Activated CD4-positive, CD25-positive, alpha-beta regulatory T cell treated with anti-CD3 and anti-CD28 coated beads, Interleukin-2, amount 50 U/mL, for 24 hours (primary cell): ENCODE data around the gene ZSCAN23.
A peak's percentile ranks its signal among the peaks of the same experiment; 100 is the strongest.
"Not testable (repeated sequence)": the region's sequence is repeated elsewhere in the genome, so short reads cannot be mapped to it uniquely, and the experiment has no call there.

Experiments
- ATAC-seq, 2 donors: fragments of 150-1000 bp; cut with Tn5 transposase; one replicate each; pipeline ENCODE4 v1.10.0; 2021; ENCODE audit warnings: mild to moderate bottlenecking in 1 of 2, moderate library complexity in 1 of 2

Gene ZSCAN23

DNA sequence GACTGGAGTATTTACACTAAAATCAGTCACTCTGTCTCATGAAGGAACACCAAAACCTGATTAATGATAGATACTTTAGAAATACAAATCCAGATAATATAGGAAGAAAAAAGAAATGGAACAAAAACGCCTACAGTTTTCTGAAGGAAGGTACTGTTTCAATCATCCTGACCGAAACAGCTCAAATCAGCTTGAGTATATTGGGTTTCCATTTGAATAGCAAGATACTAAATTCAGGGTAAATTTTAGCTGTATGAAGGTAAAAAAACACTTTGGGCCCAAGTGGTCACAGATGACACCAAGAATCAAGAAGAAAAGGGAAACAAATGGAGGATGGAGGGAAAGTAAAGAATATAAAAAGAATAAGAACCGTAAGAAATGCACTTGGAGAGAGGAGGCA lies 6.9 kb downstream of the ZSCAN23 start:
- ATAC-seq: no peak

DNA sequence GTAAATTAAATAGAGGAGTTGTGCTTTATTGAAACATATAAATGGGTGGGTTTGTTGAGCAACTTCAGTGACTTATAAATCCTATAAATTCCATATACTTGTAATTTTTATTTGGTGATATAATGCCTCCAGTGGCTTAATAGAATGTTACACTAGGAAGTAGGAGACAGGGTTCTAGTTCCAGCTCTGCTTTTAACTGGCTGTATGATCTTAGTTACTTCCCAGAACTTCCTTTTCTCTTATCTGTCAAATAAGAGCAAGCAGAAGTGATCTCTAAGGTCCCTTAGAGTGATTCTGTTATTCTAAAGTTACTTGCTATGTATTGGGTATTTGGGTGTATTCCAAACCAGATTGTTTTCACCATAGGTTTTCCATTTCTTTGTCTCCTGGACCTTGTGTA lies 10.2 kb downstream of the ZSCAN23 start:
- no peak for ATAC-seq

DNA sequence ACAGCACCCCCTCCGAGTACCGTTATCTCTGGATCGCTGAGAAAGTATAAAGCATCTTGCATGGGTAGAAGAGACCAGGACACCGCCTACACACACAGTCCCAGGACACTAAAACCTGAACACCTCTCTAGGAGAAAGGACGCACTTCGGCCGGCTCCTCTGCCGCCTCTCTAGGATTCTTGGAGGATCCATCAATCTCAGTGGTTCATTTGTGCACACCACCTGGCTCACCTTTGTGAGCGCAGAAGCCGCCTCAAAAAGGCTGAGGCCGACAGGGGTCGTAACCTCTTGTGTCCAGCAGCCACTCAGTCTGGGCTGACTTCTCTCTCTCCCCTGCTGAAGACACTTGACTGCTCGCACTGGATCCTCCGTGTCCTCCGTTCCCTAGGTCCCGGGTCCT lies 13.5 kb downstream of the ZSCAN23 start:
- ATAC-seq: no peak

DNA sequence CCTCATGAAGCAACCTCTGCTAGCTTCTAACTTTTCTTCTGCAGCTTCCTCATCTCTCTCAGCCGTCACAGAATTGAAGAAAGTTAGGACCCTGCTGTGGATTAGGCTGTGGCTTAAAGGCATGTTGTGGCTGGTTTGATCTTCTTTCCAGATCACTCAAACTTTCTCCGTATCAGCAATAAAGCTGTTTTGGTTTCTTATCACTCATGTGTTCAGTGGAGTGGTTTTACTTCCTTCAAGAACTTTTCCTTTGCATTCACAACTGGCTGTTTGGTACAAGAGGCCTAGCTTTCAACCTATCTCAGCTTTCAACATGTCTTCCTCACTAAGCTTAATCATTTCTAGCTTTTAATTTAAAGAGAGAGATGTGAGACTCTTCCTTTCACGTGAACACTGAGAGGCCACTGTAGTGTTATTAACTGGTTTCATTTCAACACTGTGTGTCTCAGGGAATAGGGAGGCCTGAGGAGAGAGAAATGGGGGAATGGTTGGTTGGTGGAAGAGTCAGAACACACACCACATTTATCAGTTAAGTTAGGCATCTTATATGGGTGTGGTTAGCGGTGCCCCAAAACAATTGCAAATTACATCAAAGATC lies 17.2 kb downstream of the ZSCAN23 start:
- no peak for ATAC-seq

DNA sequence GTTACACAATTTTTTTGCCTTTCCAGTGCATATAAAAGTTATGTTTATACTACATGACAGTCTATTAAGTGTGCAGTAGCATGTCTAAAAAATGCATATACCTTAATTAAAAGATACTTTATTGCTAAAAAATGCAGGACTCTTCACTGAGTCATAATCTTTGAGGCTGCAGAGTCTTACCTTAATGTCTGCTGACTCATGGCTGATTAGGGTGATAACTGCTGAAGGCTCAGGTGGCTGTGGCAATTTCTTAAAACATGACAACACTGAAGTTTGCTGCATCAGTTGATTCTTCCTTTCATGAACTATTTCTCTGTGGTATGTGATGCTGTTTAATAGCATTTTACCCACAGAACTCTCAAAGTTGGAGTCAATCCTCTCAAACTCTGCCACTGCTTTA lies 19.1 kb downstream of the ZSCAN23 start:
- ATAC-seq: peak; percentile 56

DNA sequence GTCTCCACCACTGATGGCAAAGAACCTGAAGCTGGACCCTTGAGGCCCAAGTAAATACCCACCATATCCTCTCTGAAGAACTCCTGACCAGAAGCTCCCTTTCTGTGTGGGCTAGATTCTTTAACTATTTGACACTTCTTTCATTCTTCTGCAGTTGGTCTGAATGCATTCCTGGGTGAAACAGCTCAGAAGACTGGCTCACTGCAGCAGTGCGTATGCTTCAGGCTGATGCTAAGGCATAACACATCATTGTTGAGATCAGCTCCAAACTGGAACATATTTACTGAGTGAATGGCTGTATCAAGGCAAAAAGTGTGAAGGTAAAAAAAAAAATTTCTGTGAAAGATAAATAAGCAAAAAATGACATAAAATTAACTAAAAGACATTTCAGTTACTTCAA lies 19.7 kb downstream of the ZSCAN23 start:
- no peak for ATAC-seq

DNA sequence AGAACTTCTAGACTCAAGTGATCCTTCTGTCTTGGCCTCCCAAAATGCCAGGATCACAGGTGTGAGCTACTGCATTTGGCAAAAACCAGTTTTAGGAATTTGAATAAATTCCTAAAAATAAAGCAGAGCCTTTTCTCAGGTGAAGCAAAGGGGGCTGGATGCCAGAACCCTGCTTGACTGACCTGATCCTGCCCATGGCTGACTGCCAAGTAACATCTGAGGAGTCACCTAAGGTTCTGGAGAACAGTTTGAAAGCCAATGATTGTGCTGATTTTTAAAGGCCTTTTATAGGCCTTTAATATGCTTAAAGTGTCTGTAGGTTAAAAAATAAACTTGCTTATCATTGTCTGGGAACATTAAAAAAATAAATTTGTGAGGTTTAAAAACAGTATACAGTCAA lies 29.6 kb downstream of the ZSCAN23 start:
- no peak for ATAC-seq

DNA sequence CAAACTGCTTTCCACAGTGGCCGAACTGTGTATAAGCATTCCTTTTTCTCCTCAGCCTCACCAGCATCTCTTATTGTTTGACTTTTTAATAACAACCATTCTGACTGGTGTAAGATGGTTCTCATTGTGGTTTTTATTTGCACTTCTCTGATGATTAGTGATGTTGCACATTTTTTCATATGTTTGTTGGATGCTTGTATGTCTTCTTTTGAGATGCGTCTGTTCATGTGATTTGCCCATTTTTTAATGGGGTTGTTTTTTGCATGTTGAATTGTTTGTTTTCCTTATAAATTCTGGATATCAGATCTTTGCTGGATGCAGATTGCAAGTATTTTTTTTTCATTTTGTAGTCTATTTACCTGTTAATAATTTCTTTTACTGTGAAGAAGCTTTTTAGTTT lies 32.5 kb downstream of the ZSCAN23 start:
- no peak for ATAC-seq

DNA sequence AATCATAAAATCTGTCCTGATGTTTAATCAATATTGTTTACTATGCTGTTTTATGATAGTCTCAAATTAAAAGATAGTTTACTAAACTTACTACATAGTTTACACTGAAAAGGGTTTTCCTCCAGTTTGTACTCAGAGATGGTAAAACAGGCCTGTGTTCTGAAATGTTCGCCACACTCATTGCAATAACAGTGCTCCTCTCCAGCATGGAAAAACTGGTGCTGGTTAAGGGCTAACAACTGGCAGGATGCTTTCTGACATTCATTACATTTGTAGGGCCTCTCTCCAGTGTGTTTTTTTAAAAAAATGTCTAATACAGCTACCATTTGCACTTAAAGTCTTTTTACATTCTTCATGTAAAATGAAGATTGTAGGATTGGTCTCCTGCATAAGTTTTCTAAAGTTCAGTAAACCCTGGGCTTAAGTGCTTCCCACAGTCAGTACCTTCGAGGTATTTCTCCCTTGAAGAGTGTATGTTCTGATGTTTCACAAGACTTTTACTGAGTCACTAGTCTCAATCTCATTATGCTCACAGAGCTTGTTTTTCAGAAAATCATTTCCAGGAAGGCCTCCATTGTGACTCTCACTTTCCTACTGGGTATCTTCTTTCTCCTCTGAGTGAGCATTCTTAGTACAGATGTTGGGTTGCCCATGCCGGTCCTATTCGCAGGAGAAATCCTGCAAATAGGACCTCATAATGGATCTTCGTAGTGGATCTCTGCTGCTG lies 35.1 kb downstream of the ZSCAN23 start:
- ATAC-seq: peak; percentile 55 to 64

DNA sequence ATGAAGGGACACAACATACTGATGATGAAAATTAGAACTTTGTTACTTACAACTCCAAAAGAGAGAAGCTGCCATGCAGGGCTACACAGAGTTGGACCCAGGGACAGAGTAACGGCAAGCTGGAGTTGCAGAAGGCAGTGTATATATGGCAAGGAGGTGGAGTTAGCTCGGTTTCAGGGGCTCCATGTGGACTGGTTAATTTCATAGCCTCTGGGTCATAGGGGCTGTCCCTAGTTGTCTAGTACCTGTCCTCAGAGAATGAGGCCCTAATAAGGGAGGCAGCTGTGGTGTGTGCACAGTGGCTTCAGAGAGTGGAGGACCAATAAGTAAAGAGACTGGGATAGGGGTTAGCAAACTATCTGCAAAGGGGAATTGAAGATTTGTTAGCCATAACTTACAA lies 35.9 kb downstream of the ZSCAN23 start:
- no peak for ATAC-seq

DNA sequence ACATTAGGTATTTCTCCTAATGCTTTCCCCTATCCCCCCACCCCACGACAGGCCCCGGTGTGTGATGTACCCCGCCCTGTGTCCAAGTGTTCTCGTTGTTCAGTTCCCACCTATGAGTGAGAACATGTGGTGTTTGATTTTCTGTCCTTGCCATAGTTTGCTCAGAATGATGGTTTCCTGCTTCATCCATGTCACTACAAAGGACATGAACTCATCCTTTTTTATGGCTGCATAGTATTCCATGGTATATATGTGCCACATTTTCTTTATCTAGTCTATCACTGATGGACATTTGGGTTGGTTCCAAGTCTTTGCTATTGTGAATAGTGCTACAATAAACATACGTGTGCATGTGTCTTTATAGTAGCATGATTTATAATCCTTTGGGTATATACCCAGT lies 39.4 kb downstream of the ZSCAN23 start:
- ATAC-seq: not testable (repeated sequence)

DNA sequence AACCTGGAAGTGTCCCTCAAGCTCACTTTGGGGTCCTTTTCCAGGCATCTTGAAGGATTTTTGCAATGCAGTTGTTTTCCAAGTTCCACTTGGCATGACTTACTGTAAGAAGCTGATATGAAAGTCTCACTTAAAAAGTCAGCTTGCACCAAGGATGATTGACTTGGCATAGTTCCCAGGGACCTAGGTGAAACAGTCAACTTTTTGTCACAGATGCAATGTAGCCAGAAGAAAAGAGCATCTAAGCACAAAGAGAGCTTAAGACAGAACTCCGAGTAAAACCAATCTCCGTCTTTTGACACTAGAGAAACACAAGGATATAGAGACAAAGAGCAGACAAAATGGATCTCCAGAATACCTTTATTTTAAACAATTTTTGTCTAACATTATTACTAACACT lies 41.1 kb downstream of the ZSCAN23 start:
- ATAC-seq: no peak

DNA sequence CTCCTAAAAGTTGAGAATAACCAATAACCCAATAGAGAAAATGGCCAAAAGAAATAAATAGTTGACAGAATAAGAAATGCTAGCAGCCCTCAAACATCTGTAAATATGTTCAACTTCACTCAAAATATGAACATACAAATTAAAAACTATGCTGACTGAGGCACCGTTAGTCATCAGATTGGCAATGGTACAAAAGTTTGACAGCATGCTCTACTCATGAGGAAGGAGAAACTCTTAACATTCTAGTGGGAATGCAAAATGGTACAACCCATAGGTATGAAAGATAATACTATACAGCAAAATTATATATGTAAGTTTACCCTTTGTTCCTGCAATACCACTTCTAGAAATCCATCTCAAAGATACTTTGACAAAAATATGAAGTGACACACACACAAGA lies 42.1 kb downstream of the ZSCAN23 start:
- ATAC-seq: no peak

DNA sequence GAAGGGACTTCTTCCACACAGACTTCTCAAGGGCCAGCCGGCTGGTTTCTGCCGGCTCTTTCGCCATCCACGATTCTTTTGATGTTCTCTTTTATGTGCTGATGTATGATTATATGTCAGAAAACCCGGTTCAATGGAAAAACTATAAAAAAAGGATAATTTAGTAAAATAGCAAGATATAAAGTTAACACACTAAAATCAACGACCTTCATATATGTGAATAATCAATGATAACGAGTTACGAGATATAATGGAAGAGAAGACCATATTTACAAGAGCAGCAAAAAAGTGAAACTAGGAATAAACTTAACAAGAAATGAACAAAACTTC lies 43.2 kb downstream of the ZSCAN23 start:
- no peak for ATAC-seq

DNA sequence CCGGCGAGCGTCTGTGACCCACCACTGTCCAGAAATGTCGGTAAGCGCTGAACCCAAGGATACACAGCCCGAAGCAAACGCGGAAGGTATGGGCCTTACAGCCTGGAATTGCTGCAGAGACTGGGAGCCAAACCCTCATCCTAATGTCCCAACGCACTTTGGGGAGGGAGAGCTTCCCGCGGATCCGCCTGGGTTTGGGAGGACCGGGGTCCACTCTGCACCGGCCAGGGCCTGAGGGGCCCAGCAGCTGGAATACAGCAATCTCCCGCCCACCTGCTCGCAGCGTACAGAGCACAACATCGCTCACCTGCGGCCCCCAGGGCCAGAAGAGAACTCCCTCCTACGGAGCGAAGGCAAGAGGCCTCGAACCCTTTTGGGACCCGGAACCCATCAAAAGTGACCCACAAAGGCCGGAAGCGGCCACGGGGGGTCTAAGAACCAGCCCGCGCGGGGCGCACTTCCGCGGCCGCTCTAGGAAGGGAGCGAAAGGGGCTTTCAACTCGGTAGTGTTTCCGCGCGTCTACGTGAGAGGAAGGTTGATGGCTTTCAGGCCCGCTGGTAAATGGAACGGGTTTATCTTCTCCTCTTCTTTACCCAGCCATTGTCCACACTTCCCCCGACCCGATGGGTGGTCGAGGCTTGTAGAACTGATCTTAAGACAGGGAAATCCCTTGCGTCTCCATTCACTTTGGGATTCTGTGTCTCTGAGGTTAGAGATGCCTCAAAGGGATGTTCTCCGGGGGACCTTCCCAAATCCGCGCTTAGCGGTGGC lies 43.8 kb downstream of the ZSCAN23 start, which contains the start of gene ZSCAN12:
Gene ZSCAN12, minus strand, starts transcription at position 398 of the 772 bp plus-strand sequence. CDS start 1,342 bp downstream, outside the sequence.
- peak; percentile 96 to 99 for ATAC-seq

DNA sequence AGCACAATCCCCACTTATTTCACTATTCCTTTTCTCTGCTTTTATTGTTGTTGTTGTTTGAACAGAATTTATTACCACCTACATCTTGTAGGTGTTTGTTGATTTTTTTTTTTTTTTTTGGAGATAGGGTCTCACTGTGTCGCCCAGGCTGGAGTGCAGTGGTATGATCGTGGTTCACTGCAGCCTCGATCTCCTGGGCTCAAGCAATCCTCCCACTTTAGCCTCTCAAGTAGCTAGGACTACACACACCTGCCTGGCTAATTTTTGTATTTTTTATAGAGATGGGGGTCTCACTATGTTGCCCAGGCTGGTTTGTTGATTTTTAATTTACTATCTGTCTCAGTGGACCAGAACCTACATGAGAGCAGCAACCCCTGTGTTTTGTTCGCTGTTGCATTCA lies 47.4 kb downstream of the ZSCAN23 start:
- ATAC-seq: no peak

DNA sequence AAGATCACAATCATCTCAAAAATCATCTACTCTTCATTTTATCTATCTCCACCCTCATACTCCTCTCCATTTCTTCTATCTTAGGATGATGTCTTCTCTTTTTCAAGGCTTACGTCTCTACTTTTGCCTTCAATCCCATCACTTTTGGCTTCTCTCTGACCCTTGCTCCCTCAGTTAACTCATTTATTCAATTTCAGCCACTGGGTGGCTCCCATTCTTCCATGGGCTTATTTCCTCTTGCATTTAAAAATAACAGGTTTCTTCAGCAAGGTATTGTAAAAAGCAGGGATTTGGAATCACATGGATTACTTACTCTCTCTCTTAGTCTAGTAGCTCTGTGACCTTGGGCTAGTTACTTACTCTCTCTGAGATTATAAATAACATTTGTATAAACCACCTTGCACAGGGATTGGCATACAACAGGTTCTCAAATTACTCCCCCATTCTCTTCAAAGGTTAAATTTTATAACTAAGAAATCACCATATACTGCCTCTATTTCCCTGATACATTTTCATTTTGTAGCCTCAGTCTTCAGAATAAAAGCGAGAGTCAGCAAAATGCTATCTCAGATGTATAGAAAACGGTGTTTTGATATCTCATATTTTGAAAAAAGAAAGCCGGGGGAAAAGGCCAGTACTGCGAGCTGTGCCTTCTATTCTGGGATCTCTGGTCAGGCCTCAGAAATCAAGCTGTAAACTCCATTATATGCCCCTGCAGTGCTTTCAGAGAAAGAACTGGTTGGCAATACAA lies 49.2 kb downstream of the ZSCAN23 start:
- ATAC-seq: no peak

DNA sequence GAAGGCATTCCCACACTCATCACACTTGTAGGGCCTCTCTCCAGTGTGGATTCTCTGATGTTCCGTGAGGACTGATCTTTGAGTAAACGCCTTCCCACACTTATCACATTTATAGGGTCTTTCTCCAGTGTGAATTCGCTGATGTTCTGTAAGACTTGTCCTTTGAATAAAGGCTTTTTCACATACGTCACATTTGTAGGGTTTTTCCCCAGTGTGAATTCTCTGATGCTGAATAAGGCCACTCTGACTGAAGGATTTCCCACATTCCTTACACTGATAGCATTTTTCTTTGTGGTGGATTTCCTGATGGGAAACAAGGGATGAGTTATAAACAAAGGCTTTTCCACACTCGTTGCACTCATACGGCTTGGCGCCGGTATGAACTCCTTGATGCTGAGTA lies 52.6 kb downstream of the ZSCAN23 start:
- ATAC-seq: no peak

DNA sequence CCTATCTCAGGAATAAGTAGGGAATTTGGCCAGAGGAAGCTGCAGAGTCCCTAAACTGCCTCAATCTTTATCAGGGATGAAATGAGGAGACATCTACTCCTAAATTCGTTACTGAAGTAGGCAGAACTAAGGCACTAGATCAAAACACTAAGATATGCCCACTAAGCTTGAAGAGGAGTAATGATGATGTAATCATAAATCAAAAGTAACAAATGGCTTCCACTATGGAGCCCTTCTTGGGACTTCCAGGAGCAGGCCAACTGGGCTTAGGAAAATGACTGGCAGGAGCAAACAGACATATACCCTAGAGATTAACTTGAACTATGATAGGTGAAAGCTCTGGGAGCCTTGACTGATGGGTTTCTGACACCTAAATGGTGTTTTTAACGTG lies 59.2 kb downstream of the ZSCAN23 start:
- no peak for ATAC-seq

DNA sequence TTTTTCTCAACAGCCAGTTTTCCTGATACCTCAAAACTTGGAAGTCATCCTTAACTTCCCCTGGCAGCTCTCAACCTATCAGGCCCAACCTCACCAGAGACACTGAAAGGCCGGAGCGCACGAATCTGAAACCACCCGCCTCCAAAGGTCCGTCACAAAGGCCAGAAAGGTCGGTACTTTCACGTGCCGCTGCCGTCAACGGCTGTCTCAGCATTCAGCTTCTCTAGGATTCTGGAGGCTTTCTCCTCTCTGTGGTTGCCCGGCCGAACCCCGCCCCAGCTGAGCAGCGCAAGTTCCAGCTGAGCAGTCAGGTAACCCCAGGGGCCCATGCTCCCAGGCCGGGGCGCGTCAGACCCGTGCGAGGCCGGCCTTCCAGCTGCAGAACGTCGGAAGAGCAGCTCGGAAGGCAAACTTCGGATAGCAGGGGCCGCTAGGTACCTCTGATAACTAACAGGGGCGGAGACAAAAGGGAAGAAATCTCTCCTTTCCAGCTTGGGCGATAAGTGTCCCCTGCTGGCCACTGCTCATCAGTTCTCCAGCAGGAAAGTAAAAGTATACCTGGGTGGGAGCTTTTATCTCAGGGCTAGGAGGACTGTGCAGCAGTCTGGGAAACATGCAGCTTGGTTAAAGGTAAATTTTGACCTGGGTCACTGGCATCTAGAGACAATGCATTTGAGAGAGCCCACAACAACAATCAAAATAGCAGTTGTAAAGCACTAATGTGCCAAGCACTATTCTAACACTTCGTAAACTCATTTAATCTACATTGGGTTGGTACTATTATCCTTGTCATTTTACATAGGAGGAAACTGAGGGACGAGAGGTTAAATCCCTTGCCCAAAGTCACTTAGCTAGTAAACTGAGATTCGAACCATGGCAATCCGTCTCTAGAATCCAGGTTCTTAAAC lies 59.8 kb downstream of the ZSCAN23 start:
- peak; percentile 62 to 71 for ATAC-seq
